Nephron progenitor cell (in vitro differentiated cells): ENCODE results near the gene CTNND2.
A peak's percentile ranks its signal among the peaks of the same experiment; 100 is the strongest.

ENCODE experiments used
- DNase-seq: peaks from one replicate; pipeline ENCODE4 v3.0.0; 2021
- H3K27ac Mint-ChIP-seq: 2 replicates; pipeline ENCODE4 v1.8.0; 2021; ENCODE audit warnings: mild to moderate bottlenecking, moderate library complexity, mixed read lengths
- H3K27me3 Mint-ChIP-seq: 2 replicates; pipeline ENCODE4 v1.8.0; 2021; ENCODE audit warnings: mild to moderate bottlenecking, low read depth, mixed read lengths; ENCODE audit not compliant: poor library complexity
- H3K36me3 Mint-ChIP-seq: 2 replicates; pipeline ENCODE4 v1.8.0; 2021; ENCODE audit warnings: low read depth, mixed read lengths
- H3K4me1 Mint-ChIP-seq: 2 replicates; pipeline ENCODE4 v1.8.0; 2021; ENCODE audit warnings: mixed read lengths
- H3K4me3 Mint-ChIP-seq: 2 replicates; pipeline ENCODE4 v1.8.0; 2021; ENCODE audit warnings: mild to moderate bottlenecking, moderate library complexity, mixed read lengths
- H3K9me3 Mint-ChIP-seq: 2 replicates; pipeline ENCODE4 v1.8.0; 2021; ENCODE audit warnings: mild to moderate bottlenecking, moderate library complexity, mixed read lengths
- CTCF ChIP-seq: fragments of 200-600 bp; sonication (generic); IDR thresholded peaks from 2 replicates; pipeline ENCODE4 v1.5.0; 2021; ENCODE audit warnings: antibody characterized with exemption

CTNND2 gene

GRCh38 chr5:10949856-10950630, 954.2 kb downstream of the CTNND2 start:
- DNase-seq: no peak
- no peak overlapping the region for H3K4me3 Mint-ChIP-seq
- H3K4me1 Mint-ChIP-seq: peaks cover 22% of the 10 kb centered on the region
- peak overlapping the region; percentile 14 for H3K27ac Mint-ChIP-seq
- TF ChIP-seq CTCF: no peak
- no peaks in the 10 kb centered on the region for H3K36me3 Mint-ChIP-seq
- no peaks in the 10 kb centered on the region for H3K27me3 Mint-ChIP-seq
- H3K9me3 Mint-ChIP-seq: peaks cover 7% of the 10 kb centered on the region

GRCh38 chr5:10946050-10946449, 958.2 kb downstream of the CTNND2 start:
- DNase-seq: no peak
- Mint-ChIP-seq H3K27ac (no peak overlapping the region), H3K4me1 (peaks cover 20% of the 10 kb centered on the region), H3K27me3 (peaks cover 2% of the 10 kb centered on the region), H3K4me3 (no peak overlapping the region), H3K9me3 (peaks cover 3% of the 10 kb centered on the region), H3K36me3 (no peaks in the 10 kb centered on the region)
- TF ChIP-seq CTCF: no peak

DNA sequence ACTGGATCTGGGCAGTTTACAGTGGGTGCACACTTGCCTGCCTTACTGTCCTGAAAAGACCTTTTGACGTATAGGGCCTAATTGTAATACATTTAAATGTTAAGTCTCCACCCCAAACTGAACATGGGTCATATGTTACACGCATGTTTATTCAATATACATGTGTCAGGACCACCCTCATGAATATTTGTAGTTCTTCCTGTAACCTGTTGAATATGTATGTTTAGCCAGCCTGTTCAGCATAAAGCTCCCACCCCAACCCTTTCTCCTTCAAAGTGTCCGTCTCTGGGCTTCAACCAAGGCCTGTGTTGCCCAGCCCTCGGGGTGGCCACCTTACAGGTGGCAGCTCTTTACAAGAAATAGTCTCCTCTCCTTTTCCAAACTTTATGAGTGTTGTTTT, 962.3 kb downstream of the CTNND2 start:
- no peak overlapping the region for H3K27ac Mint-ChIP-seq
- DNase-seq: no peak
- peaks cover 3% of the 10 kb centered on the region for H3K9me3 Mint-ChIP-seq
- no peaks in the 10 kb centered on the region for H3K36me3 Mint-ChIP-seq
- H3K4me3 Mint-ChIP-seq: no peak overlapping the region
- H3K4me1 Mint-ChIP-seq: peaks cover 20% of the 10 kb centered on the region
- H3K27me3 Mint-ChIP-seq: peaks cover 2% of the 10 kb centered on the region
- TF ChIP-seq CTCF: no peak

GRCh38 chr5:10936081-10936855, 968.0 kb downstream of the CTNND2 start:
- H3K4me3 Mint-ChIP-seq: no peak overlapping the region
- H3K27ac Mint-ChIP-seq: peak overlapping the region; percentile 73
- H3K36me3 Mint-ChIP-seq: no peaks in the 10 kb centered on the region
- peaks cover 7% of the 10 kb centered on the region for H3K4me1 Mint-ChIP-seq
- peaks cover 3% of the 10 kb centered on the region for H3K9me3 Mint-ChIP-seq
- peaks cover 3% of the 10 kb centered on the region for H3K27me3 Mint-ChIP-seq
- no peak for TF ChIP-seq CTCF
- DNase-seq: no peak

DNA sequence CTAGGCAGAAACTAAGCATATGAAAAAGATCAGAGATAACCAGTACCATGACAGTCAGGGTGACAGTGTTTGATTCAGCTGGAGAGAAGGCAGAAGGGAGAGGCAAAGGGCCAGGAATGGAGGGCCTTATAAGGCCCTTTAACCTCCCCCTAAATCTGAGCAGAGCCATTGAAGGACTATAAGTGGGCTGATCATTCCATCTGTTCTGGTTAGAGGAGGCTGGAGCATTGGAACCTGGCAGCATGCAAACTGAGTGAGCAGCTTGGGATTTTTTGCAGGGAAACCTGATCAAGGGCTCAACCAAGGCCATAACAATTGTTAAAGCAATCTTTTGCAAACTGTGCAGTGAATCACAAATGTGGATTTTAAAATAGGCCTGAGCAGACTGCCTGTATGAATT, 968.7 kb downstream of the CTNND2 start:
- Mint-ChIP-seq H3K4me3 (no peak overlapping the region), H3K27ac (peak overlapping the region; percentile 27), H3K27me3 (peaks cover 3% of the 10 kb centered on the region), H3K4me1 (peaks cover 7% of the 10 kb centered on the region), H3K9me3 (peaks cover 4% of the 10 kb centered on the region), H3K36me3 (no peaks in the 10 kb centered on the region)
- TF ChIP-seq CTCF: no peak
- DNase-seq: no peak
